LNCAP (cell line): ENCODE measurements around the gene ERMARD.

Experiments used
- CTCF ChIP-seq: fragments of 450-650 bp; IDR thresholded peaks from 2 replicates; pipeline ENCODE4 v1.5.1; 2017; ENCODE audit warnings: mild to moderate bottlenecking

ERMARD gene

GRCh38 chr6:169786349-169786748 is 34.9 kb downstream of the ERMARD start:
- no peak for TF ChIP-seq CTCF

GRCh38 chr6:169787797-169788196 is 36.4 kb downstream of the ERMARD start:
- TF ChIP-seq CTCF = no peak

- TF ChIP-seq CTCF = no peak
Measured at GRCh38 chr6:169788809-169789145, 37.4 kb downstream of the ERMARD start.

GRCh38 chr6:169789146-169789943 is 37.9 kb downstream of the ERMARD start:
- TF ChIP-seq CTCF = no peak

GRCh38 chr6:169789944-169790927 is 38.8 kb downstream of the ERMARD start:
- TF ChIP-seq CTCF = peak; percentile 99

GRCh38 chr6:169791721-169792131 is 40.3 kb downstream of the ERMARD start:
- no peak for TF ChIP-seq CTCF

- no peak for TF ChIP-seq CTCF
Measured at GRCh38 chr6:169792306-169793015, 41.0 kb downstream of the ERMARD start.
